ENCODE data around the gene RYR3.

RYR3 gene

DNA sequence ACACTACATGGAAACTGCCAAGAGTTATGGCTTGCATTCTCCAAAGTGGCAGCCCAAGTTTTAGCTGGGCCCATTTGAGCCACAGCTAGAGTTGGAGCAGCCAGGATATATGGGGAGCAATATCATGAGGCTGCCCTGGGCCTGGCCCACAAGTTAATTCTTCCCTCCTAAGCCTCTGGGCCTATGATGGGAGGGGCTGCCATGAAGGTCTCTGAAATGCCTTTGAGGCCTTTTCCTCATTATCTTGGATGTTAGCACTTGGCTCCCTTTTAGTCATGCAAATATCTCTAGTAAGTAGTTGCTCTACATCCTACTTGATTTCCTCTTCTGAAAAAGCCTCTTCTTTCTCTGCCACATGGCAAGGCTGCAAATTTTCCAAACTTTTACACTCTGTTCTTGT, 400.0 kb downstream of the RYR3 start:
- no peaks in the 10 kb centered on the region for H3K9me3 ChIP-seq (ENCODE audit: control insufficient read depth, insufficient read depth, low read depth, low read length)
- H3K4me1 ChIP-seq (ENCODE audit: control insufficient read depth, insufficient read depth, low read length) = no peaks in the 10 kb centered on the region
- H3K36me3 ChIP-seq (ENCODE audit: control insufficient read depth in 2 of 2, insufficient read depth in 1 of 2, low read length in 2 of 2) = no peaks in the 10 kb centered on the region
- POLR2A ChIA-PET = interaction anchor here (0.6 kb wide), 1 partner anchor 14 kb away, joined by 3 read pairs; no protein-coding TSS in a partner anchor
- no peak for TF ChIP-seq ZSCAN30 (tag by site-specific recombination; IDR thresholded peaks at IDR 0.05)
- no peak for TF ChIP-seq ZBTB8A (tag by site-specific recombination; IDR thresholded peaks at IDR 0.05)
- no peak for TF ChIP-seq YY1 (tag by site-specific recombination; IDR thresholded peaks at IDR 0.05)
- TF ChIP-seq ZNF843 (tag by site-specific recombination; IDR thresholded peaks at IDR 0.05) = no peak
- no peak for TF ChIP-seq KLF8 (tag by site-specific recombination; IDR thresholded peaks at IDR 0.05)
- CTCF ChIA-PET = no interaction called here
- no peak overlapping the region for H3K4me3 ChIP-seq (ENCODE audit: low read depth, low read length)
- H3K27ac ChIP-seq (ENCODE audit: extremely low read depth, low read depth, low read length) = no peak overlapping the region

DNA sequence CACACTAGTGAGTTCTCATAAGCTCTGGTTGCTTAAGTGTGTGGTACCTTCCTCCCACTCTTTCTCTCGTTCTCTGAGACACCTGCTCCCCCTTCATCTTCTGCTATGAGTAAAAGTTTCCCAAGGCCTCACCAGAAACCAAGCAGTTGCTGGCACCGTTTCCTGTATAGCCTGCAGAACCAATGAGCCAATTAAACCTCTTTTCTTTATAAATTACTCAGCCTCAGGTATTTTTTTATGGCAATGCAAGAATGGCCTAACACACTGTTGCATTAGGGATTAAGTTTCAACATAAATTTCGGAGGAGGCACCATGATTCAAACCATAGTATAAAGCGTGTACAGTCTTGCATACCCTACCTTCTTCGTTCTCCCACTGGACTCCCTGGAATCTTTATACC, 405.3 kb downstream of the RYR3 start:
- ChIA-PET CTCF (interaction anchor here (1.0 kb wide), 1 partner anchor 21 kb away, joined by 3 read pairs; no protein-coding TSS in a partner anchor), POLR2A (no interaction called here)
- Histone ChIP-seq H3K9me3 (ENCODE audit: control insufficient read depth, insufficient read depth, low read depth, low read length) (no peaks in the 10 kb centered on the region), H3K27ac (ENCODE audit: extremely low read depth, low read depth, low read length) (no peak overlapping the region), H3K4me1 (ENCODE audit: control insufficient read depth, insufficient read depth, low read length) (no peaks in the 10 kb centered on the region), H3K4me3 (ENCODE audit: low read depth, low read length) (no peak overlapping the region), H3K36me3 (ENCODE audit: control insufficient read depth in 2 of 2, insufficient read depth in 1 of 2, low read length in 2 of 2) (no peaks in the 10 kb centered on the region)
- TF ChIP-seq, protein P1, sequence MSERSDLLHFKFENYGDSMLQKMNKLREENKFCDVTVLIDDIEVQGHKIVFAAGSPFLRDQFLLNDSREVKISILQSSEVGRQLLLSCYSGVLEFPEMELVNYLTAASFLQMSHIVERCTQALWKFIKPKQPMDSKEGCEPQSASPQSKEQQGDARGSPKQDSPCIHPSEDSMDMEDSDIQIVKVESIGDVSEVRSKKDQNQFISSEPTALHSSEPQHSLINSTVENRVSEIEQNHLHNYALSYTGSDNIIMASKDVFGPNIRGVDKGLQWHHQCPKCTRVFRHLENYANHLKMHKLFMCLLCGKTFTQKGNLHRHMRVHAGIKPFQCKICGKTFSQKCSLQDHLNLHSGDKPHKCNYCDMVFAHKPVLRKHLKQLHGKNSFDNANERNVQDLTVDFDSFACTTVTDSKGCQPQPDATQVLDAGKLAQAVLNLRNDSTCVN (tag by site-specific recombination; optimal IDR thresholded peaks at IDR 0.05) = no peak
- TF ChIP-seq, protein P2, sequence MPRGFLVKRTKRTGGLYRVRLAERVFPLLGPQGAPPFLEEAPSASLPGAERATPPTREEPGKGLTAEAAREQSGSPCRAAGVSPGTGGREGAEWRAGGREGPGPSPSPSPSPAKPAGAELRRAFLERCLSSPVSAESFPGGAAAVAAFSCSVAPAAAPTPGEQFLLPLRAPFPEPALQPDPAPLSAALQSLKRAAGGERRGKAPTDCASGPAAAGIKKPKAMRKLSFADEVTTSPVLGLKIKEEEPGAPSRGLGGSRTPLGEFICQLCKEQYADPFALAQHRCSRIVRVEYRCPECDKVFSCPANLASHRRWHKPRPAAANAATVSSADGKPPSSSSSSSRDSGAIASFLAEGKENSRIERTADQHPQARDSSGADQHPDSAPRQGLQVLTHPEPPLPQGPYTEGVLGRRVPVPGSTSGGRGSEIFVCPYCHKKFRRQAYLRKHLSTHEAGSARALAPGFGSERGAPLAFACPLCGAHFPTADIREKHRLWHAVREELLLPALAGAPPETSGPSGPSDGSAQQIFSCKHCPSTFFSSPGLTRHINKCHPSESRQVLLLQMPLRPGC (tag by site-specific recombination; IDR thresholded peaks at IDR 0.05) = no peak
- TF ChIP-seq, protein P3, sequence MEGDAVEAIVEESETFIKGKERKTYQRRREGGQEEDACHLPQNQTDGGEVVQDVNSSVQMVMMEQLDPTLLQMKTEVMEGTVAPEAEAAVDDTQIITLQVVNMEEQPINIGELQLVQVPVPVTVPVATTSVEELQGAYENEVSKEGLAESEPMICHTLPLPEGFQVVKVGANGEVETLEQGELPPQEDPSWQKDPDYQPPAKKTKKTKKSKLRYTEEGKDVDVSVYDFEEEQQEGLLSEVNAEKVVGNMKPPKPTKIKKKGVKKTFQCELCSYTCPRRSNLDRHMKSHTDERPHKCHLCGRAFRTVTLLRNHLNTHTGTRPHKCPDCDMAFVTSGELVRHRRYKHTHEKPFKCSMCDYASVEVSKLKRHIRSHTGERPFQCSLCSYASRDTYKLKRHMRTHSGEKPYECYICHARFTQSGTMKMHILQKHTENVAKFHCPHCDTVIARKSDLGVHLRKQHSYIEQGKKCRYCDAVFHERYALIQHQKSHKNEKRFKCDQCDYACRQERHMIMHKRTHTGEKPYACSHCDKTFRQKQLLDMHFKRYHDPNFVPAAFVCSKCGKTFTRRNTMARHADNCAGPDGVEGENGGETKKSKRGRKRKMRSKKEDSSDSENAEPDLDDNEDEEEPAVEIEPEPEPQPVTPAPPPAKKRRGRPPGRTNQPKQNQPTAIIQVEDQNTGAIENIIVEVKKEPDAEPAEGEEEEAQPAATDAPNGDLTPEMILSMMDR (tag by site-specific recombination; IDR thresholded peaks at IDR 0.05) = no peak
- TF ChIP-seq ZNF391 (tag by site-specific recombination; IDR thresholded peaks at IDR 0.05; ENCODE audit: borderline replicate concordance, low read depth) (no peak), IKZF3 (tag by site-specific recombination; IDR thresholded peaks at IDR 0.05) (no peak), ZNF701 (tag by site-specific recombination; IDR thresholded peaks at IDR 0.05) (no peak), ZNF426 (tag by site-specific recombination; IDR thresholded peaks at IDR 0.05) (no peak), SCRT1 (tag by site-specific recombination; IDR thresholded peaks at IDR 0.05; ENCODE audit: borderline replicate concordance) (no peak), PRDM1 (tag by site-specific recombination; IDR thresholded peaks at IDR 0.05) (no peak), ZNF132 (tag by site-specific recombination; IDR thresholded peaks at IDR 0.05; ENCODE audit: borderline replicate concordance) (no peak), ZNF785 (tag by site-specific recombination; IDR thresholded peaks at IDR 0.05) (no peak), GLI4 (tag by site-specific recombination; IDR thresholded peaks at IDR 0.05) (no peak)
- TF ChIP-seq, protein P4, sequence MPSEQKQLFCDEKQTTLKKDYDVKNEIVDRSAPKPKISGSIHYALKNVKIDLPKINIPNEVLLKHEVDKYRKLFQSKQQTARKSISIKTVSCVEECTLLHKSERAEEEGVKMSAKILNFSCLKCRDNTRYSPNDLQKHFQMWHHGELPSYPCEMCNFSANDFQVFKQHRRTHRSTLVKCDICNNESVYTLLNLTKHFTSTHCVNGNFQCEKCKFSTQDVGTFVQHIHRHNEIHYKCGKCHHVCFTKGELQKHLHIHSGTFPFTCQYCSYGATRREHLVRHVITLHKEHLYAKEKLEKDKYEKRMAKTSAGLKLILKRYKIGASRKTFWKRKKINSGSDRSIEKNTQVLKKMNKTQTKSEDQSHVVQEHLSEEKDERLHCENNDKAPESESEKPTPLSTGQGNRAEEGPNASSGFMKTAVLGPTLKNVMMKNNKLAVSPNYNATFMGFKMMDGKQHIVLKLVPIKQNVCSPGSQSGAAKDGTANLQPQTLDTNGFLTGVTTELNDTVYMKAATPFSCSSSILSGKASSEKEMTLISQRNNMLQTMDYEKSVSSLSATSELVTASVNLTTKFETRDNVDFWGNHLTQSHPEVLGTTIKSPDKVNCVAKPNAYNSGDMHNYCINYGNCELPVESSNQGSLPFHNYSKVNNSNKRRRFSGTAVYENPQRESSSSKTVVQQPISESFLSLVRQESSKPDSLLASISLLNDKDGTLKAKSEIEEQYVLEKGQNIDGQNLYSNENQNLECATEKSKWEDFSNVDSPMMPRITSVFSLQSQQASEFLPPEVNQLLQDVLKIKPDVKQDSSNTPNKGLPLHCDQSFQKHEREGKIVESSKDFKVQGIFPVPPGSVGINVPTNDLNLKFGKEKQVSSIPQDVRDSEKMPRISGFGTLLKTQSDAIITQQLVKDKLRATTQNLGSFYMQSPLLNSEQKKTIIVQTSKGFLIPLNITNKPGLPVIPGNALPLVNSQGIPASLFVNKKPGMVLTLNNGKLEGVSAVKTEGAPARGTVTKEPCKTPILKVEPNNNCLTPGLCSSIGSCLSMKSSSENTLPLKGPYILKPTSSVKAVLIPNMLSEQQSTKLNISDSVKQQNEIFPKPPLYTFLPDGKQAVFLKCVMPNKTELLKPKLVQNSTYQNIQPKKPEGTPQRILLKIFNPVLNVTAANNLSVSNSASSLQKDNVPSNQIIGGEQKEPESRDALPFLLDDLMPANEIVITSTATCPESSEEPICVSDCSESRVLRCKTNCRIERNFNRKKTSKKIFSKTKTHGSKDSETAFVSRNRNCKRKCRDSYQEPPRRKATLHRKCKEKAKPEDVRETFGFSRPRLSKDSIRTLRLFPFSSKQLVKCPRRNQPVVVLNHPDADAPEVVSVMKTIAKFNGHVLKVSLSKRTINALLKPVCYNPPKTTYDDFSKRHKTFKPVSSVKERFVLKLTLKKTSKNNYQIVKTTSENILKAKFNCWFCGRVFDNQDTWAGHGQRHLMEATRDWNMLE (tag by site-specific recombination; conservative IDR thresholded peaks at IDR 0.05; ENCODE audit: low read depth) = no peak

Data from HEK293 (cell line).